Endothelial cell of umbilical vein (primary cell): Measurements from ENCODE around the gene CADPS. TPM values are rescaled to one million over a fixed set of nuclear protein-coding genes. Genes with fewer than 3 reads are reported as not detected.

Experiments used
- BruUV-seq: library from RNA; stranded (reverse); fragments of 400-500 nt; replicated peaks from 2 replicates; lab custom pipeline; 2021; lab: Mats Ljungman, UMichigan
- CTCF ChIA-PET: fragments of 300-600, 350-600 bp; sonication (Branson Sonifier 250); formaldehyde crosslinking; loops from one replicate; lab custom pipeline; 2021; ENCODE audit warnings: antibody characterized with exemption, inconsistent platforms; lab: Charles Lee
- POLR2A ChIA-PET: fragments of 300-600, 350-600 bp; sonication (Branson Sonifier 250); formaldehyde crosslinking; loops from one replicate; lab custom pipeline; 2021; ENCODE audit warnings: antibody characterized with exemption, inconsistent platforms; lab: Charles Lee
- DNase-seq: peaks from one replicate; pipeline ENCODE4 v3.0.0-alpha.2; 2011; ENCODE audit warnings: low read depth, low spot score
- FAIRE-seq: peaks from 2 replicates; lab custom pipeline; 2011; peaks lifted over from hg19 to GRCh38; lab: Jason Lieb, UNC
- H2AFZ ChIP-seq: 2 replicates; pipeline ENCODE4 v1.6.0; 2012; ENCODE audit warnings: low read depth, low read length, control low read depth, inconsistent platforms
- H3K27ac ChIP-seq: 2 replicates; pipeline ENCODE4 v1.5.1; 2011; ENCODE audit warnings: low read depth, mild to moderate bottlenecking, control low read depth, low read length, moderate library complexity; ENCODE audit not compliant: insufficient read depth
- H3K27me3 ChIP-seq, 2 experiments: 2 replicates each; pipeline versions ENCODE4 v1.6.0 to v1.6.1; 2011; ENCODE audit warnings: low read length in 2 of 2, mixed read lengths in 1 of 2; ENCODE audit not compliant: control insufficient read depth in 2 of 2, insufficient read depth in 2 of 2
- H3K36me3 ChIP-seq, 2 experiments: 2 replicates in 1 of 2; 3 replicates in 1 of 2; pipeline ENCODE4 v1.5.1; 2011; ENCODE audit warnings: low read length in 2 of 2, mild to moderate bottlenecking in 1 of 2, moderate library complexity in 1 of 2; ENCODE audit not compliant: control insufficient read depth in 2 of 2, insufficient read depth in 2 of 2; ENCODE audit errors: extremely low read depth in 1 of 2
- H3K4me1 ChIP-seq: 3 replicates; pipeline ENCODE4 v1.5.1; 2011; ENCODE audit warnings: mild to moderate bottlenecking, low read length; ENCODE audit not compliant: control insufficient read depth, insufficient read depth; ENCODE audit errors: extremely low read depth
- H3K4me2 ChIP-seq: 2 replicates; pipeline ENCODE4 v1.6.1; 2011; ENCODE audit warnings: low read length, control low read depth, mixed read lengths; ENCODE audit not compliant: insufficient read depth
- H3K4me3 ChIP-seq, 3 experiments: fragments of 200-600 bp in 1 of 3; sonication (generic), shearing (Covaris generic) in 1 of 3; replicated peaks in 1 of 3; 2 replicates each; pipeline ENCODE4 v1.5.1; 2011 to 2016; ENCODE audit warnings: control low read depth in 3 of 3, low read length in 3 of 3, mild to moderate bottlenecking in 2 of 3, inconsistent platforms in 1 of 3, low read depth in 1 of 3, moderate library complexity in 1 of 3; ENCODE audit not compliant: insufficient read depth in 1 of 3
- H3K79me2 ChIP-seq: 2 replicates; pipeline ENCODE4 v1.6.0; 2012; ENCODE audit warnings: low read length, inconsistent platforms; ENCODE audit not compliant: control insufficient read depth, insufficient read depth
- H3K9ac ChIP-seq: replicated peaks from 2 replicates; pipeline ENCODE3; 2011; ENCODE audit warnings: low read length, control low read depth; ENCODE audit not compliant: insufficient read depth; ENCODE audit errors: extremely low read depth
- H3K9me1 ChIP-seq: replicated peaks from 3 replicates; pipeline ENCODE4 v1.6.0; 2011; ENCODE audit warnings: mild to moderate bottlenecking, low read length; ENCODE audit not compliant: control insufficient read depth, insufficient read depth; ENCODE audit errors: extremely low read depth
- H3K9me3 ChIP-seq: replicated peaks from 2 replicates; pipeline ENCODE4 v1.5.1; 2012; ENCODE audit warnings: low read length, inconsistent platforms; ENCODE audit not compliant: control insufficient read depth, insufficient read depth
- H4K20me1 ChIP-seq: replicated peaks from 2 replicates; pipeline ENCODE3; 2011; ENCODE audit warnings: mild to moderate bottlenecking, low read length; ENCODE audit not compliant: control insufficient read depth, insufficient read depth; ENCODE audit errors: extremely low read depth
- EZH2 ChIP-seq: IDR thresholded peaks from 2 replicates; pipeline ENCODE4 v1.6.1; 2012; ENCODE audit warnings: borderline replicate concordance, low read depth, mild to moderate bottlenecking, moderate library complexity, low read length, inconsistent platforms; ENCODE audit not compliant: severe bottlenecking
- FOS ChIP-seq: IDR thresholded peaks from 2 replicates; pipeline ENCODE4 v1.6.1; 2011; ENCODE audit warnings: mild to moderate bottlenecking, low read length, moderate library complexity, borderline replicate concordance; ENCODE audit not compliant: insufficient read depth
- GATA2 ChIP-seq: IDR thresholded peaks from 2 replicates; pipeline ENCODE4 v1.7.0; 2011; ENCODE audit warnings: low read depth, mild to moderate bottlenecking, moderate library complexity, mixed read lengths, low read length; ENCODE audit not compliant: insufficient read length, insufficient read depth
- JUN ChIP-seq: IDR thresholded peaks from 2 replicates; pipeline ENCODE4 v1.6.1; 2011; ENCODE audit warnings: borderline replicate concordance, low read depth; ENCODE audit not compliant: insufficient read length, insufficient read depth
- MAX ChIP-seq: IDR thresholded peaks from 2 replicates; pipeline ENCODE4 v1.6.1; 2011; ENCODE audit not compliant: insufficient read depth, insufficient read length
- MYC ChIP-seq: IDR thresholded peaks from one replicate; pipeline ENCODE4 v1.6.1; 2011; ENCODE audit warnings: mild to moderate bottlenecking, low read depth, low read length
- POLR2A ChIP-seq: IDR thresholded peaks from 2 replicates; pipeline ENCODE4 v1.6.1; 2012; ENCODE audit warnings: low read depth, mild to moderate bottlenecking, control low read depth, low read length
- POLR2AphosphoS5 ChIP-seq: IDR thresholded peaks from 2 replicates; pipeline ENCODE4 v1.6.1; 2012; ENCODE audit warnings: low read depth, mild to moderate bottlenecking, control low read depth, low read length, moderate library complexity; ENCODE audit not compliant: insufficient read depth
- dilution Hi-C: fragments of 300-500 bp; cut with MboI; formaldehyde crosslinking; loops from one replicate; pipeline ENCODE4 v1.15.0; 2019; ENCODE audit warnings: low sequenced_read_pairs; ENCODE audit not compliant: extremely low pct_ligation_motif_present
- intact Hi-C: fragments of 100-400 bp; cut with micrococcal nuclease; formaldehyde crosslinking; loops from one replicate; pipeline ENCODE4 v1.10.0; 2022
- polyA plus RNA-seq, 4 experiments: library from polyadenylated mRNA; depleted of rRNA in 3 of 4; stranded (reverse) in 3 of 4; unstranded in 1 of 4; fragments of >200 nt; gene quantifications; 2 replicates each; pipeline versions ENCODE4 v1.2.1 to v1.2.3, GENCODE V29; 2011 to 2012; ENCODE audit warnings: missing spikeins in 1 of 4
- total RNA-seq: library from RNA; stranded (reverse); gene quantifications from 2 replicates; pipeline ENCODE4 v1.2.3, GENCODE V29; 2021
- TF ChIP-seq, protein P1 (sequence below), 2 donors: IDR thresholded peaks; 1 replicate in 1 of 2; 2 replicates in 1 of 2; pipeline ENCODE4 v1.5.1; 2011; ENCODE audit warnings: low read length in 2 of 2, mild to moderate bottlenecking in 2 of 2, moderate library complexity in 2 of 2, control low read depth in 1 of 2, inconsistent platforms in 1 of 2, low read depth in 1 of 2; ENCODE audit not compliant: insufficient read depth in 1 of 2; ENCODE audit errors: extremely low read depth in 1 of 2

The CADPS gene
- total and polyA plus RNA-seq, 2 donors (not counting 3 experiments of a cell fraction or from before 2014, with no cell fraction given) = not detected

DNA sequence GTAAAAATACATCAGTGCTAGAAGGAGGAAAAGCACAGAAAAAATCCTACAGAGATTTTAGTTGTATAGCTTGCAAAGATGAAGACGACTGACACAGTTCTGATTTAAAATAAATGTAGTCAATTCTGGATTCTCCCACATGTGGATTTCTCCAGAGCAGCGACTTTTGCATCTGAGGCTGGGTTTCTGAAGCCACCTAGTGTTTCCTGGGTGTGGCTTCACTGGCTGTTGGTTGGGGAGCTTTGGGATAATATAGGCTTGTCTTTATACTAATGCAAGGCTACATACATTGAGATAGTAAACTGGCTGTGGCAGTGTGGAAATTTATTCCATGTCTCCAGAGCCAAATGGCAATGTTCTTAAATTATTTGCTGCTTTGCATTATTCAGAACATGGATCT lies 343.7 kb downstream of the CADPS start:
- TF ChIP-seq FOS (no peak), GATA2 (no peak)
- Histone ChIP-seq H3K9ac (no peak overlapping the region), H3K36me3 (no peaks in the 10 kb centered on the region), H3K27me3 (peaks cover 2 to 5% of the 10 kb centered on the region in 2 experiments), H4K20me1 (no peaks in the 10 kb centered on the region), H3K27ac (no peak overlapping the region), H3K79me2 (no peaks in the 10 kb centered on the region), H3K4me2 (no peak overlapping the region), H3K9me1 (no peaks in the 10 kb centered on the region), H2AFZ (no peak overlapping the region), H3K4me3 (no peak overlapping the region), H3K9me3 (no peaks in the 10 kb centered on the region), H3K4me1 (no peaks in the 10 kb centered on the region)
- dilution Hi-C loops (no loop called here), intact Hi-C loops (no loop called here)
- no TSS peak for BruUV-seq
- ChIA-PET CTCF (interaction anchor here (0.7 to 1.4 kb wide), 2 partner anchors 23 to 134 kb away, joined by 3 read pairs; no protein-coding TSS in a partner anchor), POLR2A (no interaction called here)
- FAIRE-seq (no peak), DNase-seq (no peak)

DNA sequence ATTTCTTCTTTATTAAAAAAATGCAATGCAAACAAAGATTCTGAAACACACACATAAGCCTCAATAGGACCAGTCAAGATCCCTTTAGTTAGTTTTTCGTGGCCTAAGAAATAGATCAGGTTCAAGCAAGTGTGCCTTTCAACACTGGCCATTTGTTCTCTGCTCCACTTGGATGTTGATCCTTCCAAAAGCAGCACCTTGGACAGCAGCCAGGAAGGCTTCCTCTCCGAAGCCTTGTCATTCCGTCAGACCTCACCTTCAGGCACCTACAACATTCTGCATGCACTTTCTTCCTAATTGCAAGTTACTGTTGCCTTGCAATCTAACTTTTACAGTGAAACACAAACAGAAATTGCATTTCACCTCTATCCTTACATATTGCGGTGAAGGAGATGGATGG lies 346.0 kb downstream of the CADPS start:
- TF ChIP-seq, protein P1, sequence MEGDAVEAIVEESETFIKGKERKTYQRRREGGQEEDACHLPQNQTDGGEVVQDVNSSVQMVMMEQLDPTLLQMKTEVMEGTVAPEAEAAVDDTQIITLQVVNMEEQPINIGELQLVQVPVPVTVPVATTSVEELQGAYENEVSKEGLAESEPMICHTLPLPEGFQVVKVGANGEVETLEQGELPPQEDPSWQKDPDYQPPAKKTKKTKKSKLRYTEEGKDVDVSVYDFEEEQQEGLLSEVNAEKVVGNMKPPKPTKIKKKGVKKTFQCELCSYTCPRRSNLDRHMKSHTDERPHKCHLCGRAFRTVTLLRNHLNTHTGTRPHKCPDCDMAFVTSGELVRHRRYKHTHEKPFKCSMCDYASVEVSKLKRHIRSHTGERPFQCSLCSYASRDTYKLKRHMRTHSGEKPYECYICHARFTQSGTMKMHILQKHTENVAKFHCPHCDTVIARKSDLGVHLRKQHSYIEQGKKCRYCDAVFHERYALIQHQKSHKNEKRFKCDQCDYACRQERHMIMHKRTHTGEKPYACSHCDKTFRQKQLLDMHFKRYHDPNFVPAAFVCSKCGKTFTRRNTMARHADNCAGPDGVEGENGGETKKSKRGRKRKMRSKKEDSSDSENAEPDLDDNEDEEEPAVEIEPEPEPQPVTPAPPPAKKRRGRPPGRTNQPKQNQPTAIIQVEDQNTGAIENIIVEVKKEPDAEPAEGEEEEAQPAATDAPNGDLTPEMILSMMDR (IDR thresholded peaks at IDR 0.05; ENCODE audit: extremely low read depth in 1 of 2, insufficient read depth in 1 of 2, low read depth in 1 of 2, low read length in 2 of 2) = no peak
- TF ChIP-seq POLR2A = no peak
- TF ChIP-seq FOS = no peak
- no peak for TF ChIP-seq POLR2AphosphoS5
- TF ChIP-seq MAX = no peak
- no peak for TF ChIP-seq MYC
- no peak for TF ChIP-seq JUN
- TF ChIP-seq GATA2 = no peak
- no peak for TF ChIP-seq EZH2
- H3K4me1 ChIP-seq = no peaks in the 10 kb centered on the region
- no peaks in the 10 kb centered on the region for H3K9me3 ChIP-seq
- intact Hi-C loops = no loop called here
- H3K4me2 ChIP-seq = no peak overlapping the region
- no peaks in the 10 kb centered on the region for H3K36me3 ChIP-seq
- no peaks in the 10 kb centered on the region for H4K20me1 ChIP-seq
- FAIRE-seq = no peak
- no TSS peak for BruUV-seq
- no peaks in the 10 kb centered on the region for H3K27me3 ChIP-seq
- H3K9me1 ChIP-seq = no peaks in the 10 kb centered on the region
- H3K9ac ChIP-seq = no peak overlapping the region
- H3K79me2 ChIP-seq = no peaks in the 10 kb centered on the region
- DNase-seq = peak; percentile 22
- H3K4me3 ChIP-seq = no peak overlapping the region
- dilution Hi-C loops = no loop called here
- H3K27ac ChIP-seq = no peak overlapping the region
- POLR2A ChIA-PET = no interaction called here
- H2AFZ ChIP-seq = no peak overlapping the region
- CTCF ChIA-PET = no interaction called here
